ENCODE data around the gene ZNF425.
"Not testable (repeated sequence)": the region's sequence is repeated elsewhere in the genome, so short reads cannot be mapped to it uniquely, and the experiment has no call there.

The ZNF425 gene, protein sequence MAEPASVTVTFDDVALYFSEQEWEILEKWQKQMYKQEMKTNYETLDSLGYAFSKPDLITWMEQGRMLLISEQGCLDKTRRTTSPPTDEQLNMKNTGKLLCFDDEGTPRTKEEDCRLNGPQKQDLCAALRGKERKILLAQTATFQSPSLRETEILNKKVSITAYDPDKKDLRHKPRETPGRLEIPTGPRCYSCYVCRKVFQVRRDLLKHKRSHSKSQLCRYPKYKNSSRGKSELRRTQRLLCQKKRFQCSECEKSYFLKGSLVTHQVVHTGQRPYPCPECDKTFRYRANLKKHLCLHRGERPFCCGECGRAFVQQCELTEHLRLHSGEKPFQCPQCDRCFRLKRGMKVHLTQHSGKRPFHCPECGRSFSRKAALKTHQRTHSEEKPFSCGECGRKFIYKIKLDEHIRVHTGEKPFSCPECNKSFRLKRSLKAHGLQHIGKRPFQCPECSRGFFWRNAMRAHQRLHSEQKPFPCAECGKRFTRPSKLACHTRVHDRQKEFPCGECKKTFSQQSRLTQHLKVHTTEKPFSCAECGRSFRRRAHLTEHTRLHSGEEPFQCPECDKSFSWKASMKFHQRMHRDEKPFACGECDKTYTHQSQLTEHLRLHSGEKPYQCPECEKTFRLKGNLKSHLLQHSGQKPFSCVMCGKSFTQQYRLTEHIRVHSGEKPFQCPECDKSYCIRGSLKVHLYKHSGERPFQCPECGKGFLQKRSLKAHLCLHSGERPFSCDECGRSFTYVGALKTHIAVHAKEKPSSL

GRCh38 chr7:149125863-149126661 is at the start of gene ZNF425:
Gene ZNF425 (minus strand): TSS chr7:149126324. CDS start chr7:149126213, 111 bp downstream.
- DNase-seq (ENCODE audit: low spot score), result peak; percentile 90

DNA sequence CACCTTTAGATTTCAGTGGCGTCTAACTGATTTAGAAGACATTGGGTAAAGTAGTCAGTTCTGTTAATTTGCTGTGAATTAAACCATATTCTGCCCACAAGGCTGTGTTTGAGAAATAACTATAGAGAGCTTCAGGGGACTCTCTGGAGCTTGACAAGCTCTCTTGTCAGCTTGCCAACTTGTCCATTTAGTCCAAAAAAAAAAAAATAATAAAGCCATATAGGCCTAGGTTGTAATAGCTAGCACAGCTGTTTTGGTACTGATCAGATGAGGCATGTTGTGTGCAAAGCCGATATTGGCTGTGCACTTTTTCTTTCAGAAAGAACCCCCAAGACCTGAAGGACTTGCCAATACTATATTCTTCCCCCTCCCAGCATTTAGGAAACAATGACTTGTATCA is 49.0 kb upstream of the ZNF425 start:
- DNase-seq (ENCODE audit: low spot score), result no peak

DNA sequence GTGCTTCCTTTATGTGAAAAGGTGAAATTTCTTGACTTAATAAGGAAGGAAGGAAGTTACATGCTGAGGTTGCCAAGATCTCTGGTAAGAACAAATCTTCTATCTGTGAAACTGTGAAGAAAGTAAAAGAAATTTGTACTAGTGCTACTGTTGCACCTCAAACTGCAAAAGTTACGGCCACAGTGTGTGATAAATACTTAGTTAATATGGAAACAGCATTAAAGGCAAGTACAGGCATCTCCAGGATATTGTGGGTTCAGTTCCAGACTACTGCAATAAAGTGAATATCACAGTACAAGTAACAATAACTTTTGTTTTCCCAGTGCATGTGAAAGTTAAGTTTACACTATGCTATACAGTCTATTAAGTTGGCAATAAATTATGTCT is 46.4 kb upstream of the ZNF425 start:
- DNase-seq (ENCODE audit: low spot score), result no peak

- DNase-seq (ENCODE audit: low spot score), result no peak
Measured at GRCh38 chr7:149171892-149172533, 45.9 kb upstream of the ZNF425 start.

DNA sequence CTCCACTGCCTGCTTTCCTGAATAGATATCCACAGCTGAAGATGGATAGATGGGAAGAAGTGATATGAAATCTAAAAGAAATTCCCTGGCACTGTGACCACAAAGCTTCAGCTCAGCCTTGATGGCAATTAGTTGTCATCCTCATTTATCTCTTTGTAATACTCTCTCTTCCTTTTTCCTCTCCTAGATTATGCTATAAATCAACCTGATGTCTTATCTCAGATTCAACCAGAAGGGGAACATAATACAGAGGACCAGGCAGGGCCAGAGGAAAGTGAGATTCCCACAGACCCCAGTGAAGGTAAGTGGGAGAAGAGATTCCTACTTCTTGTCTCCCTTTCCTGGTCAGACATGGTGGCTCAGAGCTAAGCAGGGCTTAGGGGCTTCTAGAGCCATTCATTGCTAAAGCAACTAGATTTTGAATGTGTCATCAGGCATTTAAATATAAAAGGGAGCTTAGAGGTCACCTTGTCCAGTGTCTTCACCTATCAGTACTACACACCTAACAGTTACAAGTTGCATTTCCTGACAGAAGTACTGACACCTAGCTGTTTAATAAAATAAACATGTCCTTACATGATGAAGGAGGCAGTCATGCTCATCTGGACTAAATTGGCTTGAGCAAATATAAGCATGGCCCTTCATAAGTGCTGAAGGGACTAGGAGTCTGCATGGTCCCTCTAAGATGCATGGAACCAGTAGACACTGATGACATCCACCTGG is 40.7 kb upstream of the ZNF425 start:
- no peak for DNase-seq (ENCODE audit: low spot score)

- no peak for DNase-seq (ENCODE audit: low spot score)
Measured at GRCh38 chr7:149166142-149166541, 40.0 kb upstream of the ZNF425 start.

- no peak for DNase-seq (ENCODE audit: low spot score)
Measured at GRCh38 chr7:149161241-149161848, 35.2 kb upstream of the ZNF425 start.

GRCh38 chr7:149156898-149157297 is 30.8 kb upstream of the ZNF425 start:
- DNase-seq (ENCODE audit: low spot score), result no peak

- no peak for DNase-seq (ENCODE audit: low spot score)
Measured at GRCh38 chr7:149154056-149154455, 27.9 kb upstream of the ZNF425 start.

DNA sequence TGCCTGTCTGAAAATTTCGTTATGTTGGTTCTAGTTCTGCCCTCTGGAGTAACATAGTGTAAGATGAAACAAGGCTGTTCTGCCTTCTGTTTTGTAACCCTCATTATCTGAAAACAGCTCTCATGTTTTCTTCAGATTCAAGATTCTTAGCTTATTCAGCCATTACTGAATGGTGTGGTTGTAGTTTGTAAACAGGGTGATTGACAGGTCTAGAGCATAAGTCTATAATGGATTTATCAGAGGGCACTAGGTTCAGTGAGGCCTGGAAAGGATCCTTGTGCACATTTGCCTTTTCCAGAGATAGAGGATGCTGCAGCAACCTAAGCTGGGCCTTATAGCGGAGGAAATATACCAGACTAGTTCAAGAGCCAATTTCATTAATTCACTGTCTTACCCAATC is 27.2 kb upstream of the ZNF425 start:
- no peak for DNase-seq (ENCODE audit: low spot score)

GRCh38 chr7:149150981-149151380 is 24.9 kb upstream of the ZNF425 start:
- DNase-seq (ENCODE audit: low spot score), result no peak

DNA sequence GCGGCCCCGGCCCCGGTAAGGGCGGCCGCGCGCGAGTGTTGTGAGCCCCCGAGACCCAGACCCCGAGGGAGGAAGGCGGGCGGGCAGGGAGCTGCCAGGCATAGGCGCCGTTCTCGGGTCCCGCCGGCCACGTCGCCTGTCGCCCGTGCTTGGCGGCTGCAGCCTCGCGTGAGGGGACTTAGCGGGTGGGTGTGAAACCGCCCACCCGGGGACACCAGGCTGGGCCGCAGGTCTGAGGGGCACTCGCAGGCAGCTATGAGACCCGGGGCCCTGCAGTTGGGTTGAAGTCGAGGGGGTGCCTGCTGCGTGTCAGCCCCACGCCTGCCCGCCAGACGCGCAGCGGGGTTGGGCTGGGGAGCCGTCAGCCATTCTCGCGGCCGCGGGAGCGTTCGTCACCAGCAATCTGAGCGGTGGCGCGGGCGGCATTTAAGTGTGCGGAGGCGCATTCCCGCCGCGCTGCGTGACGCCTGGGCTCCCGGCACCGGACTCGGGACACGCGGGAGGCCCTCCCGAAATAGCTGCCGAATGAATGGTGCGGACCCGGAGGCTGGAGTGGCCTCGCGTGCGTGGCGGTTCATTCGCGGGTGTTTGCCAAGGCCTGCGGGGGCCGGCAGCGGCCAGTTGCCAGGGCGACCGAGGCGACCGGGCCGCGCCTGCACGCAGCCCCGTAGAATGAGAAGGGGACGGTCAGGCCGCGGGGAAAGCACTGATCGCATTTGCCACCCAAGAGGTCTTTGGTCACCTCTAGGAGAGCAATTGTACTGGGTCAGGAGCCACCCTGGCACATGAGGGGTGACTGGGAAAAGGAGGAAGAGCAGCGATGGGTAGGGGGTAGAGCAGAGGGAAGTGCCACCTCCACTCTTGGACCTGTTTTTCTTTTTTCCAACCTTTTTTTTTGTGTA is 21.9 kb upstream of the ZNF425 start:
- DNase-seq (ENCODE audit: low spot score), result no peak

GRCh38 chr7:149147072-149147751 is 21.1 kb upstream of the ZNF425 start, which contains the start of gene ZNF398:
Gene ZNF398 (plus strand): TSS chr7:149147453. CDS start chr7:149147743, 290 bp downstream.
- peak; percentile 70 for DNase-seq (ENCODE audit: low spot score)

- no peak for DNase-seq (ENCODE audit: low spot score)
Measured at GRCh38 chr7:149145031-149145845, 19.1 kb upstream of the ZNF425 start.

DNA sequence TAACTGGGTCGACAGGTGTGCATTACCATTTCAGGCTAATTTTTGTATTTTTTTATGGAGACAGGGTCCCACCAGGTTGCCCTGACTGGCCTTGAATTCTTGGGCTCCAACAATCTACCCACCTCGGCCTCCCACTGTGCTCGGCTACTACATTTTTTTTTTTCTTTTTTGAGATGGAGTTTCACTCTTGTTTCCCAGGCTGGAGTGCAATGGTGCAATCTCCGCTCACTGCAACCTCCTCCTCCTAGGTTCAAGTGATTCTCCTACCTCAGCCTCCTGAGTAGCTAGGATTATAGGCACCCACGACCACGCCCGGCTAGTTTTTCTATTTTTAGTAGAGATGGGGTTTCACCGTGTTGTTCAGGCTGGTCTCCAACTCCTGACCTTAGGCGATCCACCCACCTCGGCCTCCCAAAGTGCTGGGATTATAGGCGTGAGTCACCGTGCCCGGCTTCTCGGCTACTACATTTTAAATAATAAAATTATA is 18.4 kb upstream of the ZNF425 start:
- not testable (repeated sequence) for DNase-seq (ENCODE audit: low spot score)

DNA sequence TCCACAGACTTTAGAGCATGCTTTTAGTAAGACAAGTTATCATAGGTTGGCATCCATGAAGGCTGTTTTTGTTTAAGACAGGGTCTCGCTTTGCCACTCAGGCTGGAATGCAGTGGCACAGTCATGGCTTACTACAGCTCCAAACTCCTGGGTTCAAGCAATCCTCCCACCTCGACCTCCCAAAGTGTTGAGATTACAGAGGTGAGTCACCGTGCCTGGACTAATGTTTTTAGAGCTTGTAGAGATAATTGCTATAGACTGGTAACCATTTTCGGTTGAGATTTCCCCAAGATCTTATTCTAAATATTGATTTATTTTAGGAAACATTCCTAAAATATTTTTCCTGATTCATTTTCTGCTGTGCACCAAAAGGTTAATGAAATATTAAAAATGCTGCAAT is 15.8 kb upstream of the ZNF425 start:
- DNase-seq (ENCODE audit: low spot score), result no peak

DNA sequence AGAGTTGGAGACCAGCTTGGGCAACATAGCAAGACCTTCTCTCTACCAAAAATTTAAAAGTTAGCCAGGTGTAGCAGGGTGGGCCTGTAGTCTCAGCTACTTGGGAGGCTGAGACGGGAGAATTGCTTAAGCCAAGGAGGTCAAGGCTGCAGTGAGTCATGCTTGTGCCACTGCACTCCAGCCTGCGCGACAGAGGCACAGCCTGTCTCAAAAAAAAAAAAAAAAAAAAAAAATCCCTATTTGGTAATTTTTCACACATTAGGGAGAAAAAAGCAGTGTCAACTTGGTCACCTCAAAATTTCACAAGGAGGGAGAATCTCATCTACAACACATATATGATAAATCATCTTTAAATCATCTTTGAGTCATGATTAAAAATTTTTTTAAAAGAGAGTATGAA is 14.7 kb upstream of the ZNF425 start:
- DNase-seq (ENCODE audit: low spot score), result no peak

DNA sequence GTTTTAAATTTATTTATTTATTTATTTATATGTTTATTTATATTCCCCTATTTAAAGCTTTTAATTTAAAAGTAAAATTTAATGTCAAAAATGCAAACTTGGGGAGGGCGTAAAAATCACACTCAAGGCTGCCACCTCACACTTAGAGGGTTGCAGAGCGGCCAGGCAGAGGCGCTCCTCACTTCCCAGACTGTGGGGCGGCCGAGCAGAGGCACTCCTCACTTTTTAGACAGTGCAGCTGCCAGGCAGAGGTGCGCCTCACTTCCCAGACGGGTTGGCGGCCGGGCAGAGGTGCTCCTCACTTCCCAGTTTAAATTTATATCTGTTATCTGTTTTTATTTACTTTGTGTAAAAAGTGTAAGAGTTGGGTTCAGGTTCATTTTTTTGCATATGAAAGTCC is 10.0 kb upstream of the ZNF425 start:
- no peak for DNase-seq (ENCODE audit: low spot score)
